Measurements from ENCODE around the gene NAA30.

GRCh38 chr14:57352396-57353170 is 37.8 kb upstream of the NAA30 start:
- TF ChIP-seq SIN3A (IDR thresholded peaks at IDR 0.05; ENCODE audit: borderline replicate concordance, insufficient read depth, low read length), result no peak
- no peak for TF ChIP-seq REST (IDR thresholded peaks at IDR 0.05; ENCODE audit: insufficient read depth in 1 of 2, low read depth in 2 of 2, low read length in 2 of 2)
- TF ChIP-seq TAF1 (IDR thresholded peaks at IDR 0.05; ENCODE audit: borderline replicate concordance, insufficient read depth, low read length), result no peak
- TF ChIP-seq POLR2AphosphoS5 (IDR thresholded peaks at IDR 0.05; ENCODE audit: low read depth, low read length), result no peak

Measured in PFSK-1 (cell line).